GM21576 (cell line): Measurements from ENCODE around the gene TMEM267.
"Not testable (repeated sequence)": the region's sequence is repeated elsewhere in the genome, so short reads cannot be mapped to it uniquely, and the experiment has no call there.

Experiments
- ATAC-seq: cut with Tn5 transposase; IDR thresholded peaks from one replicate; pipeline ENCODE4 v1.9.1; 2021; ENCODE audit warnings: mild to moderate bottlenecking, moderate library complexity; ENCODE audit not compliant: unreplicated experiment

Gene TMEM267

GRCh38 chr5:43461066-43461465 lies 22.6 kb downstream of the TMEM267 start:
- no peak for ATAC-seq

- ATAC-seq: no peak
Observed at GRCh38 chr5:43456556-43456955, 27.1 kb downstream of the TMEM267 start.

DNA sequence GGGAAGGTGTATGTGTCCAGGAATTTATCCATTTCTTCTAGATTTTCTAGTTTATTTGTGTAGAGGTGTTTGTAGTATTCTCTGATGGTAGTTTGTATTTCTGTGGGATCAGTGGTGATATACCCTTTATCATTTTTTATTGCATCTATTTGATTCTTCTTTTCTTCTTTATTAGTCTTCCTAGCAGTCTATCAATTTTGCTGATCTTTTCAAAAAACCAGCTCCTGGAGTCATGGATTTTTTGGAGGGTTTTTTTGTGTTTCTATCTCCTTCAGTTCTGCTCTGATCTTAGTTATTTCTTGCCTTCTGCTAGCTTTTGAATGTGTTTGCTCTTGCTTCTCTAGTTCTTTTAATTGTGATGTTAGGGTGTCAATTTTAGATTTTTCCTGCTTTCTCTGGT lies 42.1 kb downstream of the TMEM267 start:
- not testable (repeated sequence) for ATAC-seq

DNA sequence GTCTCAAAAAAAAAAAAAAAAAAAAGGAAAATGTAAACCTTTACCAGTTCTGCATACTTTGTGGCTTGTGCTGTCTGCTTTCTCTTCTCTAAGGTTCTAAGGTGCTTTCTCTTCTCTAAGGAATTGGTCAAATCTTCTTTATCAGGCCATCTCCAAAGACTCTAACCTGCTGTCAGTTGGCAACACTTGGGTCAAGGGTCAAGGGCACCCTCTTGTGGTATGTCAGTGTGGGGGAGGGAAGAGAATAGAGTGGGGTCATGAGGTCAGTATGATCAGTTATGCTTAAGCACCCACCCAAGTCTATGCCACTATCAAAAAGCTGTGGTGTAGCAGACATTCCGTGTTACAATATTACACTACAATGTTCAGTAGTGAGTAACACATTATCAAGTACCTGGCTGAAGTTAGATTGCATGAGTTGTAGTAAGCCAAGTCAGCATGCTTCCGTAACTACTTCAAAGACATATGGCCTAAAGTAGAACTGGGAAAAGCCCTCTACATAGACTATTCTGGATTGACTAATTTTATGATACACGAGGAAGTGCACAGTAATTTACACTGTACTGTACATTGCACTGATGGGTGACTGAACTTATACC lies 46.5 kb downstream of the TMEM267 start:
- ATAC-seq: no peak

DNA sequence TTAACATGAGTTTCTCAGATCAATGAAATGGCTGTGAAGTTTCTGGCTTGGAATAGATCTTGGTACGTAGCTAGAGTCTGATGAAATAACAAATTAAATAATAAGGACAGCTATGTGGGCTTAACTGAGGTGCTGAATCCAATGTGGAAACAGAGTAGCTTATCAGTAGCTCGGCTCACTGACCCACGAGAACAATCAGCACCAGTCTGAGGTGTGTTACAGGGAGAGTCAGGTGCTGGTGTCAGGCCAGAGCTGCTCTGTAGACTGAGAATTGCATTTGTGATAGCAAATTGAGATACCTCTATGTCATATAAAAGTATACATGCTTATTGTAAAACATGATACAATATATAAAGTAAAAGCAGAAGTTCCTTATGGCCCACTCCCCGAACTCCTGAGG lies 50.3 kb downstream of the TMEM267 start:
- ATAC-seq: no peak

DNA sequence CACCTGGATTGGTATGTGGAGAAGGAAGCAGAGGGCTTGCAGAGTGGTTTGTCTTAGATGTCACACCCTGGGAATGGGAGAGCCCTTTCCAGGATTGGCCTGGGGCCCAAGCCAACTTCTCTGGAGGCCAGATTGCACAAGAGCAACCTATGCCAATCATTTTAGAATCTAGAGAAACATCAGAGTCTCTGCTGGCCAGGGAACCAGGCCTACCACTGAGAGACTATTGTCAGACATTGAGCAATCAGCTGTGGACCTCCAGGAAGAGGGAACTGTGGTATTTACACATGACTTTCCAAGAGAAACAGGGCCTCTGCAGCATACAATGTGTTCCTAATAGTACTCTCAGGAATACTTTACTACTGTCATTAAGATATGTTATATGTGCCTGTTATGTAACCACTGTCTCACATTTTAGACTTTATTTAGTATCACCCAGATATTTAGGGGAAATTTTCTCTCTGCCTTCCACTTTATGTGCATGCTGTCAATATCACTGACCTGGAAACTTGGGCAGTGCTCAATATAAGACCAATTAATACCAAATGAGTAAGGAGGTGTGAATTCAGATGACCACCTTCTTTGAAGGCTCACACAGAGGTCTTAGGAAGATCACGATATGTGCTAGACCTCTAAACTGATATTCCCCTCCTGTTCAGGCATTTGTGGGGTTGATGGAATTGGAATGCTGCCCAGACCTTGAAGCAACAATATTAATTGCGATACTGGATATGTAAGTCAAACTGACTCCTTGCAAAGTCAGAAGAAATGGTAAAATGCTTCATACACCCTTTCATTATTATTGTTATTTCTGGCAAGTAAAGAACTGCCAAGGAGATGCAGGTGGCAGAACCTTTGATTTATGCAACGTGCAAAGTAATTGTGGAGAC lies 50.9 kb downstream of the TMEM267 start:
- ATAC-seq: no peak

DNA sequence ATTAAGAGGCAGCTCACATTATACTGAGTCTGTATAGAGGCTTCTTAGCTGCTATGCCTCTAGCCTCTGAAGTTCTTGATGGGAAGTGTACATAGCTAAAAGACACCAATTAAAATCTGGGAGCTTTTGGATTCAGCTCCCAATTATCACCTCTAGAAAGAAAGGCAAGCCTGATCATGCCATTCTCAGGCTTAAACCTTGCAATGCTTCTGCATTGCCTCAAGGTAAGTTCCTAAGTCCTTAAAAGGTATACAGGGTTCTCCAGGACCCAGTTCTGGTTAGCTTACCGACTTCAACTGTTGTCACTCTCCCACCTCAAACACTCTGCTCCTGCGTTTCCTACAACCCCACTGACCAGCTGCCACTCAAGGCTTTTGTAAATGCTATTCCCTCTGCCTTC lies 54.0 kb downstream of the TMEM267 start:
- ATAC-seq: no peak

DNA sequence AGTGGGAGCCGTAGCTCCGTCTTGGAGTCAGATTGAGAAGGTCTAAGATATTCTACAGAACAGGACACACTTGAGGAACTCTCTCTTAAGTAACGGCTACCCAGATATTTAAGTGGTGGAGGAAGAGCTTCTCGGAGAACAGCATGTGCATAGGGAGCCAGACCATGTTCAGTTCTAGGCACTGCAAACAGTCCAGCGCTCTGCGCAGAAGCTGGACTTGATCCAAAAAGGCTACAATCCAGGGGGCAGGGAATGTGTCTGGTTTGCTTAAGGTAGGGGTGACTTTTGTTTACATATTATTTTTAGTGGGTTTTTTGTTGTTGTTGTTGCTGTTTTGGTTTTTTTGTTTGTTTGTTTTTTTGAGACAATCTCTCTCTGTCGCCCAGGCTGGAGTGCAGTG lies 54.6 kb downstream of the TMEM267 start:
- ATAC-seq: no peak

- no peak for ATAC-seq
Observed at GRCh38 chr5:43427306-43427705, 56.4 kb downstream of the TMEM267 start.

DNA sequence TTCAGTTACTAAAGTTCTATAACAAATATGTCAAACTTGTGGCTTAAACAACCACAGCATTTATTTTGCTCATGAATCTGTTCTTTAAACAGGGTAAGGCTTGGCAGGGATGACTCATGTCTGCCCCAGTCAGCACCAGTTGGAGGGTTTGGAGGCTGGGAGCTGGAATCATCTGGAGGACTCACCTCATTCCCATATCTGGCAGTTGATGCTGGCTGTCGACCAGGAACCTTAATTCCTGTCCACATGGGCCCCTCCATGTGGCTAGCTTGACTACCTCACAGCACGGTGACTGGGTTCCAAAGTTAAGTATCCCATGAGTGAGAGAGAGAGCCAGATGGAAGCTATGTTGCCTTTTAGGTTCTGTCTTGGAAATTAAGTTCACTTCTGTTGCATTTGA lies 57.7 kb downstream of the TMEM267 start:
- no peak for ATAC-seq

DNA sequence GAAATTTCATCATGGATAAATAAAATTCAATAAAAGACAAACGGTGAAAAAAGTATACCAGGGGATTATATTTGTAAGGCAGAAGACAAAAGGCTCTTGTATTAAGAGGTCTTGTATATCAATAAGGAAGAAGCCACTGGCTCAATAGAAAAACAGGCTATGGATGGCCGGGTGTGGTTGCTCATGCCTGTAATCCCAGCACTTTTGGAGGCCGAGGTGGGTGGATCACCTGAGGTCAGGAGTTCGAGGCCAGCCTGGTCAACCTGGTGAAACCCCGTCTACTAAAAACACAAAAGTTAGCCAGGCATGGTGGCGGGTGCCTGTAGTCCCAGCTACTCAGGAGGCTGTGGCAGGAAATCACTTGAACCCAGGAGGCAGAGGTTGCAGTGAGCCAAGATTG lies 60.6 kb downstream of the TMEM267 start:
- not testable (repeated sequence) for ATAC-seq

GRCh38 chr5:43422143-43422542 lies 61.5 kb downstream of the TMEM267 start:
- no peak for ATAC-seq

GRCh38 chr5:43421450-43422133 lies 62.1 kb downstream of the TMEM267 start:
- ATAC-seq: no peak

- ATAC-seq: no peak
Observed at GRCh38 chr5:43420241-43420640, 63.4 kb downstream of the TMEM267 start.

DNA sequence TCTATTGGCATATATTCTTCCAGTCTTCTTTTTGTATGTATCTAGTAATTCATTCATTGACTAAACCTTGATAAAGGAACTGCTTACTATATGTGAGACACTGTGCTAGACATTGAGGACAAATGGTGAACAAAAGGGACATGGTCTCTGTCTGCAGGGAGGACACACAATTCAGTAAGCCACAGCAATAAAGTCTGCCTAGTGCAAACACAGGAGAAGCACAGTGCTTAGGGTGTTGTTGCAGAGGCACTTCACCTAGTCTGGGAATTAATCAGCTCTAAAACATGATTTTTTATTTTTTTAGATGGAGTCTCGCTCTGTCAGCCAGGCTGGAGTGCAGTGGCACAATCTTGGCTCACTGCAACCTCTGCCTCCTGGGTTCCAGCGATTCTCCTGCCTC lies 65.1 kb downstream of the TMEM267 start:
- ATAC-seq: no peak

GRCh38 chr5:43416803-43417394 lies 66.8 kb downstream of the TMEM267 start:
- ATAC-seq: no peak

DNA sequence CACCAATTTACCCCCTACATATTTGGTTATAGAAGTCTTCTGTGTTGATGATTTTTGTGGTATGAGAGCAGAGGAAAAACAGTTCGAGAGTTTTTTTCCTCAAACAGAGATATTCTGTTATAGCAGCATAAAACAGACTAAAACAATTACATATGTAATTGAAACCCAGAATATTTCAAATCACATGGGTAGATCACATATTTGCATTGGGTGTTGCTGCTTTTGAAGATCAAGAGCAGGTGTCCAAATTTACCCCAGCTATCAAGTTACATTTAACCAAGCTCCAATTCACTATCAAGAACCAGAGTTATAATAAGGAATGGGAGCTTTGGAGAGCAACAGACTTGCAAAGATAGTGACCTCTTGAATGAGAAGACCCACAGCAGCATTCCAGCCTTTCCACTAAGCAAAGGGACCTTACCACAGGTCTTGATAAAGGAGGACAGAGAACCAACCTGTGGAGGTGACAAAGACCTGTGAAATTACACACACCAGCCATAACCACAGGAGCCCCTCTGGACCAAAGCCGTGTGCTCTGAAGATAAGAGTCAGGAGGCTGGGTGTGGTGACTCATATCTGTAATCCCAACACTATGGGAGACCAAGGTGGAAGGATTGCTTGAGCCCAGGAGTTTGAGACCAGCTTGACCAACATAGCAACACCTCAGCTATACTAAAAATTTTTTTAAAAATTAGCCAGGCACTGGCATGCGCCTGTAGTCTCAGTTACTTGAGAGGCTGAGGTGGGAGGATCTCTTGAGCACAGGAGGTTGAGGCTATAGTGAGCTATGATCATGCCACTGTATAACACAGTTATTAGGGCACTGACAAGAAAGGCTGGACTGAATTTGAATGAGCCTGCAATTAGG lies 67.5 kb downstream of the TMEM267 start:
- ATAC-seq: no peak

GRCh38 chr5:43413966-43414365 lies 69.7 kb downstream of the TMEM267 start:
- ATAC-seq: no peak

DNA sequence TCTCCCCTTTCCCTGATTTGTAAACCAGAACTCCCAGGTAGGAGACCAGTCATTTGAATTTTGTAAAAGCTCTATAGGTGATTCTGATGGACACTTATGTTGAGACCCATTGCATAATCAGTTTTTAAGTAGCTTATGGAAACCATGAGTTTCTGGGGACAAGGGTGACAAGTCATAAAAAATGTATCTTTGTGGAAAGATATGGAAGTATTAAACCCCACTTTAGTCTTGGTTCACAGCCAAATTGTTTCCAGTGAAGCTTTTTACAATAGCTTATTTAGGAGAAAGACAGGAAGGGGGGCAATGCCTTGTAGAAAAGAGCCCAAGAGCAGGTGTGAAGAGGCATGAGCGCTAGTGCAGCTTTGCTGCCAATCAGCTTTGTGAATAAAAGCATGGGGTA lies 71.0 kb downstream of the TMEM267 start:
- ATAC-seq: no peak

DNA sequence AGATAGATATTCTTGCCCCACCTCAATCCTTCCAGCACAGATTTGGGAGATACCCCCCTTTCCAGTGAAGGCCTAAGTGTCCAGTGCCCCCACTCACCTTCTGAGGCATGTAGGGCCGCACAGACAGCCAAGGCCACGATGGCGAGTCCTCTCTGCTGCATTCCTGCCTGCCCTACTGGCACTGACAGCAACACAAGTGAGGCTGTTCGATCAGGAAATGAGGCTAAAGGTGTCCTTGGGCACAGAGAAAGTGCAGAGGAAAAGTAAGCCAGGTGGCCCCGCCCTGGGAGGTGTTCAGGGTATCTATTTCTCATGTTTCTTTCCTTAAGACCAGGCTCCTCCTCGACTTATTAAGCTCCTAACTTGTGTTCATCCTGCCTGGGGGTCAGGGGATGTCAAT lies 71.5 kb downstream of the TMEM267 start, which contains the start of gene CCL28:
CCL28 (minus strand) TSS at position 236 of the 400 bp plus-strand sequence; CDS start at position 161, 75 bp downstream.
- ATAC-seq: no peak
